HG03095 (cell line): ENCODE data around the gene GPR87.

Experiments used
- ATAC-seq: cut with Tn5 transposase; IDR thresholded peaks from one replicate; pipeline ENCODE4 v1.9.1; 2021; ENCODE audit warnings: moderate library complexity; ENCODE audit not compliant: unreplicated experiment

Gene GPR87

DNA sequence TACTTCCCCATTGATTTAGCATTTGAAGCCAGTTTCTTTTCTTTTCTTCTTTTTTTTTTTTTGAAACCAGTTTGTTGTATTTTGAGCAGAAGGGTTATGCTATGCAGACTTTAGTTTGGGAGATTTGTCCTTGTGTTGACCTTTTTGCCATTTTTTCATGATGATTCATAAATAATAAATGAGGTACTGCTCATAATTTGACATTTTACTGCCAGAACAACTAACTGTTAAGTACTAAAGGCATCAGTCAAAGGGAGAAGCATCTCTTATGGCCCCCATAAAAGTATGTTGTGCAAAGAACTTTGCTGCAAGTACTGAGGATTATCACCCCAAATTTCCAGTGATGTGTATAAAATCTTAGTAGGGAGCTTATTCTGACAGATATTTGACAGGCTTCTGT, 1.7 kb upstream of the GPR87 start:
- no peak for ATAC-seq

DNA sequence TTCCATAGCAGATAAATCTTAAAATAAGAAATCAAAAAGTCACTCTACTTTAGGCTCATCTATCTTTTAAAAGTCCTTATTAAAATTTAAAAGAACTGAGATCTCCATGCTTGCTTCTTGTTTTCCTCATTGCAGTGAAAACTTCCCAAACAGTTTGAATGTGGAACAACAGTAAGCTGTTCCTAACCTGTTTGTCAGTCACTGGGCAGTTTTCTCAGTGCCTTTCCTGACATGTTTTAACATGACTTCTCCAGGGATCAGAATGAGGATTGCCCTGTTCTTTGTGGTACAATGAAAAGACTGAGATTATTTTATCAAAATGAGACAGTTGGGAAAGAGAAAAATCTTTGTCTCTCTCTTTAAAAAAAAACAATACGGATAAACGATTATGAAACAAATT, 774 bp downstream of the GPR87 start:
- no peak for ATAC-seq

DNA sequence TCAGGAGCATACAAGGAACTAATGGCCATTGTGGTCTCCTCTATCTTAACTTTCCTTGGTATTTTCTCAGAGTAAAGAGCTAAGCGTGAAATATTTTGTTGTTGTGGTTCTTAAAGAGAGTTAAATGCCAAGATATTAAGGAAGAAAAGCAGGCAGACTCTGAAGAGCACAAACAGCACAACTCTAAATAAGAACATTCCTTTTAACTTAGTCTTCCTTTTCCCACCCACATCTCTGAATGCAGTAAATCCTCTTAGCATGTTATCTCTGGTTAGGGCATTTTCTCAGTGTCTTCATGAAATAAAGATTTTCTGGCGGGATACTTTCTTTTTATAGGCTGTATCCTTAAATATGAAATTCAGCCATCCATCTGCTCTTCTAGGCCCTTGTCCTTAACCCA, 1.5 kb downstream of the GPR87 start:
- no peak for ATAC-seq

DNA sequence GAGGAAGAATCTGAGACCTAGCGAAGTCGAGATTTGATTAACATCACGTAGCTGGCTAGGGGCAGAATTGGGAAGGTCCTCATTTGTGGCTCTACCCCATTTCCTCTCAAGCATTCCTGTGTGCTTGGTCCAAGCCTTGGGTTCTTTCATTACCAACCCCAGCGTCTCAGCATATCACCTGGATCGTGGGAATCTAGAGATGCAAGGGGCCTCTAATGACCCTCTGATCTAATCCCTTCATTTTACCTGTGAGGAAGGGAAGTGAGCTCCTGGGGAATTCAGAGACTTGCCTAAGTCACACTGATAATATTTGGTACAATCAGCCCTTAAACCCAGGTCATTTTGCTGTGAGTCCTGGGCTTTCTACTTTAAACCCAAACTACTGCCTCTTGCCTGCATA, 2.0 kb downstream of the GPR87 start:
- ATAC-seq = no peak

DNA sequence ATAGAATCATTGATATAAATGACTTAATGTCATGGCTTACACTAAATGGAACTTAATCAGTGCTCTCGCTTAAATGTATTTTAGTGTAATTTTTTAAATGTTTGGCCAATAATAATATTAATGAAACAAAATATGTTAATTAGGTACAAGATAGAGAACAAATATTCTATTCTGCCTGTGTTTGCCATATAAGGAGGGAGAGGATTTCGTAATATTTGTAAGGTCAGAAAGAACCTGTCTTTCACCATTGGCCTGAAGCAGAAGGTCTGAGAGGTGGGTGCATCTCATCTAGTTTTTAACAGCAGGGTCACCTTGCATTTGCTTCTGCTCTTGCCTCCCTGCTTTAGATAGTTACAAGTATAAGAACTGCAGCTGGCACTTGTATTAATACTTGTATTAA, 2.5 kb downstream of the GPR87 start:
- ATAC-seq = no peak

DNA sequence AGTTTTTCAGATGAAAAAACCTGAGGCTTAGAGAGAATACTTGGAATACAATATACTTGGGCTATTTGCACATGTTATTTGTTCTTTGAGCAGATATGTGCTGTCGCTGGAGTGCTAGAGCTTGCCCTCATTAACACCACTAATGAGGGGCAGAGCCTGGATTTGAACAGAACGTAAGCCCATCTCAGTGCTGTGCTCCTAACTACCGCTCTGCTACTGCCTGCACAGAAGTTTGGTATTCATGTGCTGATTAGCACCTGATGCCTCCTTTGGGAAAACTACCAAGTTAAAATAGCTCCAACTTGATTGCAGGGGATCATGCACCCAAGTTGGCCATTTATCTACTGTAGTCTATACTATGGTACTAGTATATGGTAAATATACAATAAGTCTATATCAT, 3.6 kb downstream of the GPR87 start:
- ATAC-seq = no peak

DNA sequence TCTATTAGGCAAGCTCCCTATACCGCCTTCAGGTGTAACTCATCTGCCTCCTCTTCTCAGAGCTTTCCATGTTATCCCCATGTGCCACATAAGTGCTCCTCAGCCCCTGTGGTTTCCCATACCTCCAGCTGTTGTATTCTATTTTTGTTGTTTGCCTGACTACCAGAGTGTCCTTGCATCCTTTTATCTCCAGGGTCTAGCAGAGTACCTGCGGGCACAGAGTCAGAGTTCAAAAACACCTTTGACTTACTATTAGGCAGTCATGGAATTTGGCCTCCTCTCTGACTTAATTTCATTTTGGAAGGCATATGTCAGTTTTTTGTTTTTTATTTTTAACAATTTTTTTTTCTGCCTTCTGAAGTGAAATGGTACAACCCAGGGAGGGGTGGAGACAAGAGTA, 7.1 kb downstream of the GPR87 start:
- no peak for ATAC-seq

DNA sequence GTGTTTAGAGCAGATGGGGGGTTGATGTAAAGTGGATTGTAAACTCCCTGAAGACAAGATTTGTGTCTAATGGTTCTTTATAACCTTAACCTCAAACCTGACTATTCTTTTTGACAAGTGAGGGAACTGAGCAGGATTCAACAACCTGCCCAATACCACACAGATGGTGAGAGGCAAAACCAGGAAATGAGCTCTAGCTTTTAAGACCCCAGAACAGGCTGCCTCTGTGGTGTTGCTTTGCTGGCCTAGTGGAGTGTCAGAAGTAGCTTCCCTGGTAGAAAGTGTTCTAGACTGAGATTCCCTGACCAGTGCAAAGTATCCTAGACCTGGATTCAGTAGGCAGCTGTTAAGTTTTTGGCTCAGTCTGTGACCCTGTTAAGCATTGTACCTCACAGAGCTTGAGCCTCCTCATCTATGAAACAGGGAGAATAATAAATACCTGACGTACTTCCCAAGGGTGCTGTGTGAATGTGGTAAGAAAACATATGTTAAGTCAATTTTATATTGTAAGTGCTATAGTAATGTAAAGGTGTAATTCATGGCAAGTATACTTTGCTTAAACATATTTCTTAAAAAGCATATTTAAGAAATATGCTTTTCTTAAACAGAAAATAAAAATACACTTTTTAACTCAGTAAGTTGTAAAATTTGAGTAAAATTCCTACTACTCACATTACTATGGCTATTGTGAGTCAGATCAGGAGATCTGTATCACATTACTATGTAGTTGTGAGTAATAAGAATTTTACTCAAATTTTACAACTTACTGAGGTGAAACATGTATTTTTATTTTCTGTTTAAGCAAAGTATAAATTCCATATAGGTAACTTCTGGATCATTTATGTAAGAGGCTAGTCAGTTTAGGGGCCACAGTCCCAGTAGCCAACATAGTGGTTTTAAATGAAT, 8.8 kb downstream of the GPR87 start:
- ATAC-seq = no peak

DNA sequence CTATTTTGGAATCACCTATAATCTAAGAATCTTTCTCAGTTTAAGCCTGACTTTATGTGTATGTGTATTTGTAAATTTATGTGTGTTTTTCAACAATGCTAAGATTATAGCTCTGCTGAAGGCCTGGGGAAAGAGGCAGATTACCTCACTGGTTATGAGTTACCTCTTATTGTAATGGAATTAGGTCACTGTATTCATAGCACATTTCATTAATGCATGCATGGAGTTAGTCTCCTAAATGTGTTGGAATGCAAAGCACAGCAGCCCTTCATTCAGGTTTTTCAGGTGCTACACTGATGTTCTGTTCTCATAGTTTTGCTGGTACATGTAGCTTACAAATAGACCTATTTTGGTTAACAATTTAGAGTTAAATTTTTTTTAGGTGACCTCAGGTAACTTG, 9.5 kb downstream of the GPR87 start:
- ATAC-seq = no peak

DNA sequence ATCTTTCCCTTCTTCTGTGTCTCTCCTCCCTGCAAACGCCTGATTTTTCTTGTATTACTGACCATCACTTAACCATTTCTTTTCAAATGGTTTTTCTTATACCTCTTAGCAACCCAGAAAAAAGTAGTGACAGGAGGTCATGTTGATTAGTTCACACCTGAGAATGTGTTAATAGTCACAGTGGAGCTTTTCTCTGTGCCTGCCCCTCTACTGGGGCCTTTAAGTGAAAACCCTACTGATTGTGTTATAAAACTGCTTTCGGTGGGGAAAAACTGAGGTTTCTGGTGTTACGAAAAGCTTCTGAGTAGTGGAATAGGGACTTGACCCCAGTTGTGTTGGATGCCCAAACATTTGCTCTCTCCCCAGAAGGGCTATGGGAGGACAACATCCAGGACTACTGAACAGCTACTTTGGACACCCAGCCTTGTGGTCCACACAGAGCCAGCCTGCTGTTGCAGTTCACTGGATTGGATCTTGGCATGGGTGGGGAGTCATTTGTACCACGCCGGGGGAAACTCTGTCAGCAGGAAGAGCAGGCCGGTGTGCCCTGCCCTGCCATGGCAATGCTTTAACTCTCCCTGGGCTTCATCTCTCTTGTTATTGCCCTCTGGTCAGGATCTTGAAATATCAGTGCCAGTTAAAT, 10.3 kb downstream of the GPR87 start:
- no peak for ATAC-seq

DNA sequence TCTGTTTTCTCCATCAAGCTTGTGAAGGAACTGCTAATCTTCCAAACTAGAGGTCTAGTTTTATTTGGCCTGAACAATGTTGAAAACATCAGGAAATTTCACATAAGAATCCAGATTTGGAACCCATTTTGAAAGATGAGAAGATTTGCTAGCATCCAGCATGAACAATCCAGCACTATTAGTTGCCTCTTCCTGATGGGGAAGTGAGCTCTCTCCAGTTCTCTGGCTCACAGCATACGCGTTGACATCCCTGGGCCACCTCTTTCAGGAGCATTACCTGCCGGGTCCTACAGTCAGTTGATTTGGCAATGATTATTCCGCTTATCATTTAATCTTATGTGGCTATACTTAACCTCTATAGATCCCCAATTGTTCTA, 10.9 kb downstream of the GPR87 start:
- ATAC-seq = no peak

DNA sequence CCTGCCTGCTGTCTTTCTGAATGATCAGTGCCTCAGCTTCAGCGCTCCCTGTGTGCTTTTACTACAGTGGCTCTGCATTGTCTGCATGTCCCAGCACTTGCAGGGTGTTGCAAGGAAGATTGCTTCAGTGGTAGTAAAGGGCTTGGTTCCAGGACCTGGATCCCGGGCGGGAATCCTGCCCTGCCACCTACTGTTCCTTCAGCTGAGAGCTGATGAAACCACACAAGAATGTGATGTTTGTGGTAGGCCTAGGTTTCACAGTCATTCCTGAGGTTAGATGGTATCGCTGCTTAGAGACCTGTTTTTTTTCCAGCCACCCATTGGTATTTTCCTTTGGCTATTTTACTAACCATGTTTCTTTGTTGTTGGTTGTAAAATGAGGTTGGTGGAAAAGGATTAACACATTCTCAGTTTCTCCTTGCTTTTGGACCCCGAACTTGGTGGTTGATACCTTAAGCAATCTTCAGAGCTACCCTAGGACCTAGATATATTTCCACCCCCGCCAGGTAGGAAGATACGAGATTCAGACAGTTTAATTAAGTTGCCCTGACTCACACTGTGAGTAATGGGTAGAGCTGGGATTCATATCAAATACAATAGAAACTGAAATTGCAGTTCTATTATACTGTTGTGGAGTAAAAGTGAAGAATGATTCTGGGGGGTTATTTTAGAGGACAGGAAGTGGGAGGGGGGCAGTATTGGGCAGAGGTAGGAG, 11.4 kb downstream of the GPR87 start:
- ATAC-seq = no peak

DNA sequence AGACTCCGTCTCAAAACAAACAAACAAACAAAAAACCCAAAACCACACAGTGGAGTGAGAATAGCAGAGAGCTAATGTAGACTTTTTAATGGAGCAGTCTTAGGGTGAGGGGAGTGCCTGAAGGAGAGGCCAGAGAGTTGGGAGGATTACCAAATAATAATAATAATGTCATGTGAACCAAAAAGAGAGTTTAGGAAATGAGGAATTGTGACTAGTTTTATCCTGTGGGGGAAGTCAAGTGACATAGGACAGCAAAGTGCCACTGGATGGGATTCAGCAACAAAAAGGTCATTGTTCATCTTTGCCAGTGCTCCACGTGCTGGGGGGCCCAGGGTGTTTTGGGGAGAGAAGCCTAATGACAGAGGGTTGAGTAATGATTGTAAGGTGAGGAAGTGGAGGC, 12.9 kb downstream of the GPR87 start:
- ATAC-seq = no peak

DNA sequence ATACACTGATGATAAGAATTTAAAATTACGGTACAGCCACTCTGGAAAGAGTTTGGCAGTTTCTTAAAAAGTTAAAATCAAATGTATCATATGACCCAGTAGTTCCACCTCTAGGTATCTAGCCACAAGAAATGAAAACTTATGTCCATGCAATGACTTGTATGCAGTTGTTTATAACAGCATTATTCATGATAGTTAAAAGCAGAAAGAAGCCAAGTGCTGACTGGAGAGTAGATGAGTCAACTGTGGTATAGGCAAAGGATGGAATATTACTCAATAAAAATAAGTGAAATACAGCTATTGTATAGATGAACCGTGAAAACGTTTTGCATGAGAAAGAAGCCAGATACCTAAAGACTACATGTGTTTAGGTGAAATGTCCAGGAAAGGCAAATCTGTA, 14.8 kb downstream of the GPR87 start:
- ATAC-seq = no peak

DNA sequence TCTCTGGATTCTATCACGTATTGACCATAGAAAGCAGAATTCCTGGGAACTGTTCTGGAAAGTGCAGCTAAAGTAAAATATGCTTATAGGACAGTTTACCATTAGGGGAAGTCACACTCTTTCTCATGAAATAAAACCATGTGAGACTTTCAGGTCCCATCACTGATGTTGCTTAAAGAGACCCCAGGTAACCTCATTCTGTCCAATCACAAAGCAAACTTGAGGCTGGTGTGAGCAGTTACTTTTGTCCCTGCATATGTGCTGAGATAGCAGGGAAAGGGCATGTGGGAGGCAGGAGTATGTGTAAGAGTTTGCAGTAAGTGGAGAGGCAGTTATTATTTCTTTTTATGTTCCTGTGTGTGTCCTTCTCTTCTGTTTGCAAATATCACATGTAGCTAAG, 16.1 kb downstream of the GPR87 start:
- ATAC-seq = no peak

DNA sequence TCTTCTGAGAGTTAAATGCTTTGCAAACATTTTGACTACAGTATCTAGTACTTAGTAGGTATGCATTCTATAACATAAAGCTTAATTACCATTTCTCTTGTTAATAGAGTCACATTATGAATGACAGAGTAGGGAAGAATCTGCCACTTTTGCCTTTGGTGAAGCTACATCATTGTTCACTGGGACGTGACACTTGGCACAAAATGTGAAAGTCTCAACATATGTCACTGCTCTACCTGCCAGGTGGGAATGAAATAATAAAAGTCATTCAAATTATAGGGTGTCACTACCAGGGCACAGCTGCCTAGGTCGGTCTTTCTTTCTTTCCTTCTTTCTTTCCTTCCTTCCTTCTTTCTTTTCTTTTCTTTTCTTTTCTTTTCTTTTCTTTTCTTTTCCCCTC, 17.6 kb downstream of the GPR87 start:
- no peak for ATAC-seq

DNA sequence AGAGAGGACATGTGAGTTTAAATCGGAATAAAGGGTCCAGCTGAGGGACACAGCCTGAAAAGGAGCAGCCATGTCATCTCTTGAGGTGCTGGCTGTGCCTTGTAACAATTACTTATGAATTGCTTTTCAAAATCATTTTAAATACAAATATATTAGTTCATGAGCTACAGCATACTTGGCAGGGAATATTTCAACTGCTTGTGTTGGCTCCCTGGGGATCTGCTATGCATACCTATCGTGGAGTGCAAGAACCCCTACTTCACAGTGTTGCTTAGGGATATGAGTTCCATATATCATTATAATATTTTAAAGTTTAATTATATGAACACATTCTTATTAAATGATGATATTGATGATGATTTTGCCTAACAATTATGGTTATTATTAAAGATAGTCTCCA, 19.2 kb downstream of the GPR87 start:
- no peak for ATAC-seq

DNA sequence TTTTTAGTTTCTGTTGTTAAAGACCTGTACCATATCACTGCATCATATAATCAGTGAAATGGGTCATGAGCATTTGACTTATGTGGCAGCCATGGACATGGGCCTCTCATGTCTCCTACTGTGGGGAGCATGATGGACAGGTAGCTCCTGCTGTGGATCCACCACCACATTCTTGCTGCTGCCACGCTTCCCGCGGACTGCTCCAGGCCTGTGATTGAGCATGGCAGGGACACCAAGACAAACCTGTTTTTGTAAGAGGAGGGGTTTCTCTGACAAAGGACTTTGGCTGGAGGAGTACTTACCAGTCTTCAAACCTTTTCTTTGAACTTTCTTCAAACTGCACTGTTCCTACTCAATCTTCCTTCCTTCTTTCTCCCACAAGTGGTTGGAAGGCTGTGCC, 20.4 kb downstream of the GPR87 start:
- no peak for ATAC-seq

DNA sequence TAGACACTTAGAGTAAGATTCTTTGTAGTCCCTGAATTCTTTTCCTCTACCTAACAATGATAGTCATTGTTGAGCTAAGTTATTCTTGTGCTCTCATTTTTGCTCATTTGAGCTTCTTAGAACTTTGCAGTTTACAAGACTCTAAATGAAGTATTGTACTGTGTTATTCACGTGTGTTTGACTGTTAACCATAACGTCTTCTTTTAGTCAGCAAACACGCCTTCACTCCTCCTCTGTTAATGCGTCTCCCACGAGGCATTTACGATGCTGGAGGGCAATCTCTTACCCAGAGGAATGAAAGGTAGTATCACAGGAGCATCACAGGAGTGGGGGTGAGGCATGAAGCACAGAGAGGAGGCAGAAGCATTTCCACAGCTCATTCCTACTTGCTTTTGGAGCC, 23.5 kb downstream of the GPR87 start:
- no peak for ATAC-seq

DNA sequence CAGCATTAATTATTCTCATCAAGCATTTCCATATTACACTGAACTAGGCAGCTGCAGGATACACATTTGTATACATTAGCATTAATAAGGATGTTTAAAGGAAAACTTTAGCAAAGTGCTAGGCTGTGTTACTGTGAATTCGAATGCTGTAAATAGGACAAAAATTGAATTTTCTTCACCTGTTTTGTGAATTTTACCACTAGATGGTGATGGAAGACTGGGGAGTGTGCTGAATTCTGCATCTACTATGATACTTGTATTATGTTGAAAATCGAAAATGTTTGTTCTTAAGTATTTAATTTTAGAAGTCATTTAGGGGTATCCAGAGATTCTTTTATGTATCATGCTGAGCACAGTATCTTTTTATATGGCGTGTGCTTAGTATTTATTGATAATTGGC, 25.9 kb downstream of the GPR87 start:
- ATAC-seq = no peak

DNA sequence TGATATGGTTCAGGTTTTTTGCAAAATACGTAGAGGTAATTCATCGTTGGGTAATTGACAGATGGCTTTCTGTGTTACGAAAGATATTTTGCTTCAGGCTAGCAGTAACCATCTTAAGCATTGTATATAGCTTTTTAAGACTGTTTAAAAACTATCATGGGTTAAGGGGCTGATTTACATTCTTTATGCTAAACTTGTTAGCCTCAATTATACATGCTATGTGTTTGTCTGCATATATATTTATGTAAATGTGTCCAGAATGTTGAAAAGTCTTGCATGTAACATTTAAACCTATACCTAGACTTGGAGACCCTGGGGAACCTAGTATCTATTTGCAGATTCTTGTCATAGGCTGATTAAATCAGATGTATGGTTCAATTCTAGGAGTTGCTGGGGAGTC, 27.2 kb downstream of the GPR87 start:
- no peak for ATAC-seq

DNA sequence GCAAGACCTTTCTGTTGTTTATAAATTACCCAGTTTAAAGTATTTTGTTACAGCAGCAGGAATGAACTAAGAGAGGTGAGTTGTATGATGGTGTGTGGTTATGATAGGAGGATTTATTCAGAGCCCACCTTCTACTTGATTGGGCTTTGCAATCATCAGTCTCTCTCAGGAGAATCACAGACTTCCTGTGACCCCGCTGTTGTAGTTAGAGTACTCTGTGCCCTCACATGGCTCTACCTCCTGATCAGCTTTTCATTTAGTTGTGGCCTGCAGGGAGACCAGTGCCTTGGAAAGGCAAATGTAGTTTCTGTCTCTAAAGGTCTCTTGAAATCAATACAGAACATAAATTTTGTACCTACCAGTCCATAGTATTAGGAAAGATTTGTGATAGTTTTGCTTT, 30.7 kb downstream of the GPR87 start:
- no peak for ATAC-seq
